Stomach (tissue), 9 donors: ENCODE results near the gene MAN1A1. TPM values are rescaled to one million over a fixed set of nuclear protein-coding genes. Genes with fewer than 3 reads are reported as not detected.
"Not testable (repeated sequence)": the region's sequence is repeated elsewhere in the genome, so short reads cannot be mapped to it uniquely, and the experiment has no call there.

Source experiments
- DNase-seq, 2 donors: peaks; one replicate each; pipeline versions ENCODE4 v3.0.0 to v3.0.0-alpha.2; 2013 to 2019
- H3K27ac ChIP-seq, 5 donors: fragments of 200-600 bp in 4 of 5; sonication (generic) in 4 of 5; one replicate each; pipeline ENCODE4 v1.5.1; 2013 to 2019; ENCODE audit warnings: mild to moderate bottlenecking in 1 of 5, moderate library complexity in 1 of 5
- H3K27me3 ChIP-seq, 3 donors: fragments of 200-600 bp; sonication (generic); one replicate each; pipeline ENCODE4 v1.5.1; 2017 to 2019; ENCODE audit warnings: mixed run types in 1 of 3
- H3K36me3 ChIP-seq, 4 donors: fragments of 200-600 bp; sonication (generic); 1 replicate in 3 of 4; 2 replicates in 1 of 4; pipeline ENCODE4 v1.5.1; 2016 to 2019
- H3K4me1 ChIP-seq, 4 donors: fragments of 200-600 bp; sonication (generic); one replicate each; pipeline ENCODE4 v1.5.1; 2016 to 2019
- H3K4me3 ChIP-seq, 4 donors: fragments of 200-600 bp; sonication (generic) in 3 of 4; one replicate each; pipeline ENCODE4 v1.5.1; 2016 to 2019; ENCODE audit warnings: mild to moderate bottlenecking in 1 of 4
- H3K9me3 ChIP-seq, 4 donors: fragments of 200-600 bp; sonication (generic); one replicate each; pipeline ENCODE4 v1.5.1; 2016 to 2019
- EP300 ChIP-seq: sonication (generic); formaldehyde crosslinking; IDR thresholded peaks from one replicate; pipeline ENCODE4 v1.6.1; 2017; ENCODE audit warnings: antibody characterized with exemption
- POLR2A ChIP-seq, 4 donors: fragments of 450-650 bp; IDR thresholded peaks; one replicate each; pipeline ENCODE4 v1.6.1; 2016; ENCODE audit warnings: antibody characterized with exemption in 4 of 4, control low read depth in 2 of 4, mild to moderate bottlenecking in 1 of 4, moderate library complexity in 1 of 4
- POLR2AphosphoS5 ChIP-seq, 3 donors: sonication (generic); formaldehyde crosslinking; IDR thresholded peaks; one replicate each; pipeline ENCODE4 v1.6.1; 2016; ENCODE audit warnings: antibody characterized with exemption in 3 of 3
- WGBS, 5 donors: extraction: QIAGEN DNeasy Blood & Tissue Kit in 3 of 5; methylation state at CpG; one replicate each; pipeline versions ENCODE4 v1.1.5 to v1.1.7; 2013 to 2018; 5-methylcytosine and 5-hydroxymethylcytosine counted together
- intact Hi-C: fragments of 100-400 bp; cut with DNase I; formaldehyde crosslinking; loops from one replicate; pipeline ENCODE4 v1.15.1; 2023; ENCODE audit warnings: low total_unique reads
- polyA plus RNA-seq, 3 donors: library from polyadenylated mRNA; stranded (reverse); fragments of 200-250 nt; gene quantifications; one replicate each; pipeline ENCODE4 v1.2.3, GENCODE V29; 2013
- total RNA-seq, 5 donors: library from RNA; depleted of rRNA; stranded (reverse); fragments of >200 nt; gene quantifications; one replicate each; pipeline versions ENCODE4 v1.1.0 to v1.2.3, GENCODE V29; 2014 to 2016
- TF ChIP-seq, protein P1 (sequence below), 7 experiments: fragments of 450-650 bp in 4 of 7; fragments of 200-600 bp in 3 of 7; sonication (generic) in 3 of 7; IDR thresholded peaks; one replicate each; pipeline ENCODE4 v1.5.1; 2016 to 2019; ENCODE audit warnings: antibody characterized with exemption in 7 of 7, control low read depth in 2 of 7, mild to moderate bottlenecking in 1 of 7
- donor health status: healthy with polysubstance abuse.
- donor health status: Bipolar disorder and iron deficiency.
- donor health status: healthy.

MAN1A1 gene
- total and polyA plus RNA-seq, 8 donors, result 8.0 to 132 (median 47.9) TPM

DNA sequence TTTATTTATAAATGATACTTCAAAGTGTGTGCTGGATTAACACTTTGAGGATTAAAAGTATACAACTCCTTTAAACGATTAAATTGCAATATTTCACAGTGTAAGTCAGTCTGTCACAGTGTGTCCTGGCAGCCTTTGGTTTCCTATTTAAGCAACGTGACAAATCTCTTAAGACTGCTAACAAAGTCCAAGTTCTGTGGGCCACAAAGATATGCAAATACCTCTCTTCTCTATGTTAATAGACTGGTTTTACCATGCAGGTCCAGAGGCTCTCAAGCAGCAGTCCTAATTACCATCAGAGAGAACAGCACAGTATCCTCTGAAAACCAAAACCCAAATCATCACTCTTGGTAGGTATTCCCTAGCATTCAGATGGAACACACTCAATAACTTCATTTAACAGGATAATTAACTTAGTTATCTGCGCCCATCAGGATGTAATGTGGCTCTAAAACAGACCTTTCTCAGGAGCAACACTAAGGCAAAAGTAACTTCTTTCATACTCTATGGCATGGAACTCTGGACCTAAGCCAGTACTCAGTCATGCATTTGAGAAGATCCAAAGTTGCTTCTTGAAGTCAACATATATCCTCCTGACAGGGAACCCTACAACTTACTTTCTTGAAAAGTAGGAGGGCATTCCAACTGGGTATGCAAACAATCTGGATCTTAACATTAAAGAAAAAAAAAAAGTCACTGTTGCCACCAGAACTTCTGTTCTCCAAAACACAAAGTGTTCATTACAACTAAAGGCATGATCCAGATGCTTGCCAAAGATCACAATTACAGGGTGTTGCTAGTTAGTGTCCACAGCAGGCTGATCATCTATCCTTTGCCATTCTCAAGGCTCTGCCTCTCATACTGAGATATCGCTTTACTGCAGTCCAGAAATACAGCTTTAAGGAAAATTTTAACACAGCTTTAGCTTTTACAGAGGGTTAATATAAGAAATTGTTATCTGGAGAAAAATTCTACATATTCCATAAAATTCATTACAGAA, 53.2 kb downstream of the MAN1A1 start:
- Histone ChIP-seq H3K27me3 (no peaks in the 10 kb centered on the region), H3K4me1 (peaks cover 0 to 25% (median 14%) of the 10 kb centered on the region in 4 donors), H3K36me3 (peaks cover 0 to 21% (median 9%) of the 10 kb centered on the region in 4 donors), H3K9me3 (no peaks in the 10 kb centered on the region), H3K27ac (no peak overlapping the region), H3K4me3 (no peak overlapping the region)
- DNase-seq, result no peak
- TF ChIP-seq POLR2AphosphoS5 (IDR thresholded peaks at IDR 0.05), result no peak
- 55 to 65% (median 58%) methylated on average over 4 of the region's 4 CpGs for WGBS, 5 donors
- intact Hi-C loops, result no loop called here

DNA sequence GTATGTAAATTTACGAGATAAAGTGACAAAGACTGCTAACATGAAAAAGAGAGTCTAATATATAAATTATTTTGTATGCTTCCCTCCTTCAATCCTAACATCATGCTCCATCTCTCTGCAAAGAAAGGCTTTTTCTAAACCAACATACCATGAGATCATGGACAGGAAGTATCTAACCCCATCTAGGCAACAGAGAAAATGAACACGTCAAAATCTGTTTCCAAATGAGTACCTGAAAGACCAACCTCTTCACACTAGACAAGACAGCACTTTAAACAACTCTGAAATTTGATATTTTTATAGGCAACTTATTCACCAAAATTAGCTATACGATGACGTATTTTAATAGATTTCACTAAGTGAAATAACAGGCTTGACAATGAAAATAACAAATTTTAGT, 54.6 kb downstream of the MAN1A1 start:
- 79 to 92% (median 88%) methylated on average over 4 of the region's 4 CpGs for WGBS, 5 donors
- no peak overlapping the region for H3K27ac ChIP-seq
- H3K4me3 ChIP-seq, result no peak overlapping the region
- peaks cover 0 to 25% (median 14%) of the 10 kb centered on the region in 4 donors for H3K4me1 ChIP-seq
- no peaks in the 10 kb centered on the region for H3K9me3 ChIP-seq
- H3K36me3 ChIP-seq, result peaks cover 0 to 8% (median 1%) of the 10 kb centered on the region in 4 donors
- H3K27me3 ChIP-seq, result no peaks in the 10 kb centered on the region
- DNase-seq, result no peak
- intact Hi-C loops, result no loop called here
- TF ChIP-seq POLR2A (IDR thresholded peaks at IDR 0.05) (no peak), EP300 (no peak), POLR2AphosphoS5 (IDR thresholded peaks at IDR 0.05) (no peak)
- TF ChIP-seq, protein P1, sequence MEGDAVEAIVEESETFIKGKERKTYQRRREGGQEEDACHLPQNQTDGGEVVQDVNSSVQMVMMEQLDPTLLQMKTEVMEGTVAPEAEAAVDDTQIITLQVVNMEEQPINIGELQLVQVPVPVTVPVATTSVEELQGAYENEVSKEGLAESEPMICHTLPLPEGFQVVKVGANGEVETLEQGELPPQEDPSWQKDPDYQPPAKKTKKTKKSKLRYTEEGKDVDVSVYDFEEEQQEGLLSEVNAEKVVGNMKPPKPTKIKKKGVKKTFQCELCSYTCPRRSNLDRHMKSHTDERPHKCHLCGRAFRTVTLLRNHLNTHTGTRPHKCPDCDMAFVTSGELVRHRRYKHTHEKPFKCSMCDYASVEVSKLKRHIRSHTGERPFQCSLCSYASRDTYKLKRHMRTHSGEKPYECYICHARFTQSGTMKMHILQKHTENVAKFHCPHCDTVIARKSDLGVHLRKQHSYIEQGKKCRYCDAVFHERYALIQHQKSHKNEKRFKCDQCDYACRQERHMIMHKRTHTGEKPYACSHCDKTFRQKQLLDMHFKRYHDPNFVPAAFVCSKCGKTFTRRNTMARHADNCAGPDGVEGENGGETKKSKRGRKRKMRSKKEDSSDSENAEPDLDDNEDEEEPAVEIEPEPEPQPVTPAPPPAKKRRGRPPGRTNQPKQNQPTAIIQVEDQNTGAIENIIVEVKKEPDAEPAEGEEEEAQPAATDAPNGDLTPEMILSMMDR (IDR thresholded peaks at IDR 0.05), result no peak

- H3K4me3 ChIP-seq, H3K27me3 ChIP-seq, H3K27ac ChIP-seq, H3K9me3 ChIP-seq, intact Hi-C loops, H3K36me3 ChIP-seq, DNase-seq: not testable (repeated sequence)
- 71 to 89% (median 84%) methylated on average over 3 of the region's 3 CpGs for WGBS, 5 donors
- H3K4me1 ChIP-seq, result peaks cover 0 to 12% (median 7%) of the 10 kb centered on the region in 4 donors
Measured at GRCh38 chr6:119291060-119291459, 58.5 kb downstream of the MAN1A1 start.

GRCh38 chr6:119290306-119290705, 59.3 kb downstream of the MAN1A1 start:
- no peak for DNase-seq
- 46 to 93% (median 67%) methylated on average over 2 of the region's 2 CpGs for WGBS, 5 donors

GRCh38 chr6:119289651-119290050, 59.9 kb downstream of the MAN1A1 start:
- H3K4me3 ChIP-seq, result no peak overlapping the region
- TF ChIP-seq POLR2A (IDR thresholded peaks at IDR 0.05) (no peak), POLR2AphosphoS5 (IDR thresholded peaks at IDR 0.05) (no peak), EP300 (no peak)
- TF ChIP-seq, protein P1 (IDR thresholded peaks at IDR 0.05), result no peak
- no peak overlapping the region for H3K27ac ChIP-seq
- no peaks in the 10 kb centered on the region for H3K36me3 ChIP-seq
- DNase-seq, result no peak
- no peaks in the 10 kb centered on the region for H3K9me3 ChIP-seq
- intact Hi-C loops, result no loop called here
- 64 to 81% (median 68%) methylated on average over 3 of the region's 3 CpGs for WGBS, 5 donors
- H3K27me3 ChIP-seq, result no peaks in the 10 kb centered on the region
- H3K4me1 ChIP-seq, result no peaks in the 10 kb centered on the region

More at GRCh38 chr6:119290306-119290705, 59.3 kb downstream of the MAN1A1 start:
- intact Hi-C loops, result no loop called here
- Histone ChIP-seq H3K4me3 (no peak overlapping the region), H3K4me1 (peaks cover 0 to 5% (median under 1%) of the 10 kb centered on the region in 4 donors), H3K9me3 (no peaks in the 10 kb centered on the region), H3K36me3 (no peaks in the 10 kb centered on the region), H3K27me3 (no peaks in the 10 kb centered on the region), H3K27ac (no peak overlapping the region)
- no peak for TF ChIP-seq POLR2A (IDR thresholded peaks at IDR 0.05)
- no peak for TF ChIP-seq POLR2AphosphoS5 (IDR thresholded peaks at IDR 0.05)
- TF ChIP-seq, protein P1 (IDR thresholded peaks at IDR 0.05), result no peak
